Activated naive CD8-positive, alpha-beta T cell (primary cell): ENCODE measurements around the gene LPAR4.

ENCODE experiments used
- H3K27ac Mint-ChIP-seq: one replicate; pipeline ENCODE4 v1.8.0; 2021; ENCODE audit warnings: mixed read lengths
- H3K27me3 Mint-ChIP-seq: one replicate; pipeline ENCODE4 v1.8.0; 2021; ENCODE audit warnings: mixed read lengths
- H3K36me3 Mint-ChIP-seq: one replicate; pipeline ENCODE4 v1.8.0; 2021; ENCODE audit warnings: mixed read lengths
- H3K4me1 Mint-ChIP-seq: one replicate; pipeline ENCODE4 v1.8.0; 2021; ENCODE audit warnings: low read depth, mixed read lengths
- H3K4me3 Mint-ChIP-seq: one replicate; pipeline ENCODE4 v1.8.0; 2021; ENCODE audit warnings: mild to moderate bottlenecking, mixed read lengths
- H3K9me3 Mint-ChIP-seq: one replicate; pipeline ENCODE4 v1.8.0; 2021; ENCODE audit warnings: low read depth, mixed read lengths

LPAR4 gene

GRCh38 chrX:78747489-78747888, at the start of gene LPAR4:
Gene LPAR4 (plus strand): TSS chrX:78747720. CDS start chrX:78754870, 7,150 bp downstream.
- Mint-ChIP-seq H3K4me1 (no peaks in the 10 kb centered on the region), H3K4me3 (no peak within 1 kb of the TSS), H3K27me3 (no peaks in the 10 kb centered on the region), H3K9me3 (no peaks in the 10 kb centered on the region), H3K27ac (no peak within 1 kb of the TSS), H3K36me3 (no peaks in the 10 kb centered on the region)

GRCh38 chrX:78706071-78706470, 41.4 kb upstream of the LPAR4 start:
- Mint-ChIP-seq H3K36me3 (no peaks in the 10 kb centered on the region), H3K9me3 (no peaks in the 10 kb centered on the region), H3K4me1 (no peaks in the 10 kb centered on the region), H3K4me3 (no peak overlapping the region), H3K27me3 (no peaks in the 10 kb centered on the region), H3K27ac (no peak overlapping the region)

GRCh38 chrX:78708262-78708661, 39.3 kb upstream of the LPAR4 start:
- Mint-ChIP-seq H3K9me3 (no peaks in the 10 kb centered on the region), H3K27ac (no peak overlapping the region), H3K4me3 (no peak overlapping the region), H3K4me1 (no peaks in the 10 kb centered on the region), H3K36me3 (no peaks in the 10 kb centered on the region), H3K27me3 (no peaks in the 10 kb centered on the region)

- Mint-ChIP-seq H3K36me3 (no peaks in the 10 kb centered on the region), H3K9me3 (no peaks in the 10 kb centered on the region), H3K4me3 (no peak overlapping the region), H3K4me1 (no peaks in the 10 kb centered on the region), H3K27me3 (no peaks in the 10 kb centered on the region), H3K27ac (no peak overlapping the region)
Measured at GRCh38 chrX:78708816-78709215, 38.7 kb upstream of the LPAR4 start.

- no peaks in the 10 kb centered on the region for H3K9me3 Mint-ChIP-seq
- peaks cover 5% of the 10 kb centered on the region for H3K4me1 Mint-ChIP-seq
- peaks cover 2% of the 10 kb centered on the region for H3K36me3 Mint-ChIP-seq
- no peaks in the 10 kb centered on the region for H3K27me3 Mint-ChIP-seq
- H3K4me3 Mint-ChIP-seq: no peak overlapping the region
- H3K27ac Mint-ChIP-seq: no peak overlapping the region
Measured at GRCh38 chrX:78710171-78710570, 37.3 kb upstream of the LPAR4 start.

GRCh38 chrX:78712336-78712735, 35.2 kb upstream of the LPAR4 start:
- H3K27ac Mint-ChIP-seq: no peak overlapping the region
- H3K9me3 Mint-ChIP-seq: no peaks in the 10 kb centered on the region
- no peaks in the 10 kb centered on the region for H3K27me3 Mint-ChIP-seq
- H3K4me1 Mint-ChIP-seq: peaks cover 5% of the 10 kb centered on the region
- H3K4me3 Mint-ChIP-seq: no peak overlapping the region
- peaks cover 2% of the 10 kb centered on the region for H3K36me3 Mint-ChIP-seq

GRCh38 chrX:78725287-78725686, 22.2 kb upstream of the LPAR4 start:
- Mint-ChIP-seq H3K27me3 (no peaks in the 10 kb centered on the region), H3K4me3 (no peak overlapping the region), H3K4me1 (no peaks in the 10 kb centered on the region), H3K9me3 (peaks cover 4% of the 10 kb centered on the region), H3K36me3 (no peaks in the 10 kb centered on the region), H3K27ac (no peak overlapping the region)

GRCh38 chrX:78746496-78746895, 1.0 kb upstream of the LPAR4 start:
- Mint-ChIP-seq H3K9me3 (no peaks in the 10 kb centered on the region), H3K36me3 (no peaks in the 10 kb centered on the region), H3K27ac (no peak overlapping the region), H3K4me3 (no peak overlapping the region), H3K27me3 (no peaks in the 10 kb centered on the region), H3K4me1 (no peaks in the 10 kb centered on the region)

GRCh38 chrX:78747971-78748370, 451 bp downstream of the LPAR4 start:
- Mint-ChIP-seq H3K9me3 (no peaks in the 10 kb centered on the region), H3K27me3 (no peaks in the 10 kb centered on the region), H3K36me3 (no peaks in the 10 kb centered on the region), H3K4me1 (no peaks in the 10 kb centered on the region), H3K4me3 (no peak overlapping the region), H3K27ac (no peak overlapping the region)

GRCh38 chrX:78748846-78749245, 1.3 kb downstream of the LPAR4 start:
- no peaks in the 10 kb centered on the region for H3K36me3 Mint-ChIP-seq
- no peaks in the 10 kb centered on the region for H3K4me1 Mint-ChIP-seq
- no peak overlapping the region for H3K4me3 Mint-ChIP-seq
- no peaks in the 10 kb centered on the region for H3K27me3 Mint-ChIP-seq
- no peak overlapping the region for H3K27ac Mint-ChIP-seq
- no peaks in the 10 kb centered on the region for H3K9me3 Mint-ChIP-seq

GRCh38 chrX:78753571-78753970, 6.1 kb downstream of the LPAR4 start:
- Mint-ChIP-seq H3K4me1 (no peaks in the 10 kb centered on the region), H3K36me3 (no peaks in the 10 kb centered on the region), H3K4me3 (no peak overlapping the region), H3K9me3 (no peaks in the 10 kb centered on the region), H3K27me3 (no peaks in the 10 kb centered on the region), H3K27ac (no peak overlapping the region)

GRCh38 chrX:78754917-78755316, 7.4 kb downstream of the LPAR4 start:
- Mint-ChIP-seq H3K9me3 (no peaks in the 10 kb centered on the region), H3K27me3 (no peaks in the 10 kb centered on the region), H3K36me3 (no peaks in the 10 kb centered on the region), H3K4me1 (no peaks in the 10 kb centered on the region), H3K4me3 (no peak overlapping the region), H3K27ac (no peak overlapping the region)

GRCh38 chrX:78759081-78759480, 11.6 kb downstream of the LPAR4 start:
- no peaks in the 10 kb centered on the region for H3K36me3 Mint-ChIP-seq
- H3K27me3 Mint-ChIP-seq: no peaks in the 10 kb centered on the region
- no peak overlapping the region for H3K27ac Mint-ChIP-seq
- H3K9me3 Mint-ChIP-seq: no peaks in the 10 kb centered on the region
- no peak overlapping the region for H3K4me3 Mint-ChIP-seq
- H3K4me1 Mint-ChIP-seq: peaks cover 5% of the 10 kb centered on the region

- Mint-ChIP-seq H3K9me3 (no peaks in the 10 kb centered on the region), H3K27me3 (no peaks in the 10 kb centered on the region), H3K4me3 (no peak overlapping the region), H3K36me3 (no peaks in the 10 kb centered on the region), H3K4me1 (no peaks in the 10 kb centered on the region), H3K27ac (no peak overlapping the region)
Measured at GRCh38 chrX:78769101-78769755, 21.7 kb downstream of the LPAR4 start.

- no peak overlapping the region for H3K4me3 Mint-ChIP-seq
- no peaks in the 10 kb centered on the region for H3K36me3 Mint-ChIP-seq
- no peak overlapping the region for H3K27ac Mint-ChIP-seq
- no peaks in the 10 kb centered on the region for H3K9me3 Mint-ChIP-seq
- H3K27me3 Mint-ChIP-seq: no peaks in the 10 kb centered on the region
- H3K4me1 Mint-ChIP-seq: no peaks in the 10 kb centered on the region
Measured at GRCh38 chrX:78769946-78770345, 22.4 kb downstream of the LPAR4 start.

GRCh38 chrX:78796916-78797315, 49.4 kb downstream of the LPAR4 start:
- H3K4me3 Mint-ChIP-seq: no peak overlapping the region
- H3K36me3 Mint-ChIP-seq: peaks cover 4% of the 10 kb centered on the region
- H3K9me3 Mint-ChIP-seq: no peaks in the 10 kb centered on the region
- H3K27ac Mint-ChIP-seq: no peak overlapping the region
- no peaks in the 10 kb centered on the region for H3K27me3 Mint-ChIP-seq
- H3K4me1 Mint-ChIP-seq: peaks cover 14% of the 10 kb centered on the region
